GM19468 (cell line): ENCODE results near the gene OR6F1.
"Not testable (repeated sequence)": the region's sequence is repeated elsewhere in the genome, so short reads cannot be mapped to it uniquely, and the experiment has no call there.

Source experiments
- ATAC-seq: cut with Tn5 transposase; IDR thresholded peaks from one replicate; pipeline ENCODE4 v1.9.1; 2021; ENCODE audit warnings: mild to moderate bottlenecking, moderate library complexity, moderate number of reproducible peaks; ENCODE audit not compliant: unreplicated experiment; ENCODE audit errors: extremely low read depth

Gene OR6F1

GRCh38 chr1:247716546-247716945 lies at the start of gene OR6F1:
OR6F1 (minus strand) TSS chr1:247716646; CDS start chr1:247712755, 3,891 bp downstream.
- no peak for ATAC-seq

- no peak for ATAC-seq
Measured at GRCh38 chr1:247760456-247760855, 44.0 kb upstream of the OR6F1 start, which contains the start of gene OR1C1. OR1C1 (minus strand) TSS chr1:247760556; CDS start chr1:247758406, 2,150 bp downstream.

GRCh38 chr1:247754311-247754710 lies 37.9 kb upstream of the OR6F1 start:
- not testable (repeated sequence) for ATAC-seq

GRCh38 chr1:247749870-247750269 lies 33.4 kb upstream of the OR6F1 start:
- ATAC-seq = no peak

- no peak for ATAC-seq
Measured at GRCh38 chr1:247748041-247748440, 31.6 kb upstream of the OR6F1 start, which contains the start of gene OR14A2. OR14A2 (minus strand) TSS chr1:247748141.

GRCh38 chr1:247747616-247748015 lies 31.2 kb upstream of the OR6F1 start:
- ATAC-seq = no peak

GRCh38 chr1:247746391-247746935 lies 30.0 kb upstream of the OR6F1 start:
- no peak for ATAC-seq

- not testable (repeated sequence) for ATAC-seq
Measured at GRCh38 chr1:247742215-247742760, 25.8 kb upstream of the OR6F1 start.

GRCh38 chr1:247741756-247742155 lies 25.3 kb upstream of the OR6F1 start:
- no peak for ATAC-seq

GRCh38 chr1:247740721-247741120 lies 24.3 kb upstream of the OR6F1 start:
- ATAC-seq = no peak

GRCh38 chr1:247738315-247738714 lies 21.9 kb upstream of the OR6F1 start, which contains the start of gene OR14K1:
OR14K1 (plus strand) TSS chr1:247738615; CDS start chr1:247738615, 0 bp downstream.
- ATAC-seq = no peak

GRCh38 chr1:247721222-247721621 lies 4.8 kb upstream of the OR6F1 start:
- ATAC-seq = no peak

GRCh38 chr1:247713753-247714152 lies 2.7 kb downstream of the OR6F1 start:
- ATAC-seq = no peak

- not testable (repeated sequence) for ATAC-seq
Measured at GRCh38 chr1:247710681-247711080, 5.8 kb downstream of the OR6F1 start.

- no peak for ATAC-seq
Measured at GRCh38 chr1:247701338-247701737, 15.1 kb downstream of the OR6F1 start.

- ATAC-seq = peak; percentile 77
Measured at GRCh38 chr1:247681288-247681897, 35.1 kb downstream of the OR6F1 start.

- ATAC-seq = no peak
Measured at GRCh38 chr1:247680171-247680570, 36.3 kb downstream of the OR6F1 start.

GRCh38 chr1:247679639-247680038 lies 36.8 kb downstream of the OR6F1 start, which contains the start of gene OR13G1:
OR13G1 (minus strand) TSS chr1:247679739; CDS start chr1:247673041, 6,698 bp downstream.
- no peak for ATAC-seq

GRCh38 chr1:247669225-247669624 lies 47.2 kb downstream of the OR6F1 start:
- no peak for ATAC-seq
